Kidney capillary endothelial cell (primary cell): ENCODE data around the gene SLC26A1.
A peak's percentile ranks its signal among the peaks of the same experiment; 100 is the strongest.

Experiments
- DNase-seq: peaks from one replicate; pipeline ENCODE4 v3.0.0-alpha.2; 2018; ENCODE audit warnings: low spot score

The SLC26A1 gene

GRCh38 chr4:998096-998691, 5.0 kb upstream of the SLC26A1 start:
- no peak for DNase-seq

DNA sequence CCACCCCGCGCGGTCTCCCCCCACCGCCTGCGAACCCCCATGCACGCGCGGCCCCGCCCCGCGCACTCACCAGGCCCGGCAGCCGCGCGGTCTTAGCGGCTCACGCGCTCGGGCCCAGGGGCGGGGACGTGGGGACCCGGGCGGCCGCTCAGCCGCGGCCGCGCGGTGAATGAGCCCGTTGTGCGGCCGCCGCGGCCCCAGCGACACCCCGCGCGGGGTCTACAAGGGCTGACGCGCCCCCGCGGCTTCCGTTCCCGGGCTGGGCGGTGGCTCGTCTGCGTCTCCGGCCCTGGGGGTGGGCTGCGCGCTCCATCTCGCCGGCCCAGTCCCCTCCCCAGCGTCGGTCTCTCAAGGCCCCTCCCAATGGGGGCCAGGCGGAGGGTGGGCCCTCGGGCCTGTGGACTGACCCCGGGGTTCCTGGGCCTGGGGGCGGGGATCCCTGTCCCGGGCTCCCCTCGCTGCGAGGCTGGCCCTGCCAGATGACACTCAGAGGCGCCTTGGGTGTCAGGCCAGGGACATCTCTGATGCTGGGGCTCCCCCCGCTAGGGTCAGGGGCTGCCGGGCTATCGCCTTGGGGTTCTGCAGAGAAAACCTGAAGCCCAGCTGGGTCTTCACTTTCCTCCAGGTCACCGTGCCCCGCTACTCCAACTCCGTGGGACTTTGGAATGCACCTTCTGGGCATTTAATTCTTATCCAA, 4.3 kb upstream of the SLC26A1 start:
- no peak for DNase-seq

GRCh38 chr4:996997-997374, 3.8 kb upstream of the SLC26A1 start:
- DNase-seq, result no peak

GRCh38 chr4:996030-996996, 3.1 kb upstream of the SLC26A1 start:
- no peak for DNase-seq

GRCh38 chr4:995311-996026, 2.3 kb upstream of the SLC26A1 start:
- no peak for DNase-seq

GRCh38 chr4:992297-993110, 700 bp downstream of the SLC26A1 start:
- peak; percentile 58 for DNase-seq

GRCh38 chr4:991451-992296, 1.5 kb downstream of the SLC26A1 start:
- DNase-seq, result no peak

DNA sequence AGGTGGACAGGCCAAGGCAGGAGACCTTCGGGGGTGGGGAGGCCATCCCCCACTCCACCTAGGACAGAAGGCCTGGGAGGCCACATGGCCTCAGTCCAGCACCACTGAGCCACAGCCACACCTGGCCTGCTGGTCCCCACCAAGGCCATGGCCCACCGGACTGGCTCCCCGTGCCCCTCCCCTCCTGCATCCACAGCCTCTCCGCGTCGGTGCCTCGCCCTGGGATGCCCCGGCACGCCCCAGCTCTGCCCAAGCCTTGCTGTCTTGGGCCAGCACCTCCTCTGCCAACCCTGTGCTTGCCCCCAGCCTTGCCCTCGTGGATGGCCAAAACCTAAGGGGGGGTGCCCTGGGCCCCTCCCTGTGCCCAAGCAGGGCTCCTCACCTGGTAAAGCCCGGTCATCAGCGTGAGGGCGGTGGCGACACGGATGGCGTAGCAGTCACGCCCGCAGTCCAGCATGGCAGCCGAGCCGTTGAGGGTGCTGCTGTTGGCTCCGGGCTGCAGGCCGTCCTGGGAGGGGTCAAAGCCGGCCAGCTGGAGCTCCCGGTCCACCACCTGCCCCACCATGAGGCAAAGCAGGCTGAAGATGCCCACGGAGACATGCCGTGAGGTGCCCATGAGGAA, 2.3 kb downstream of the SLC26A1 start:
- DNase-seq, result no peak

- no peak for DNase-seq
Measured at GRCh38 chr4:989722-990471, 3.3 kb downstream of the SLC26A1 start.

DNA sequence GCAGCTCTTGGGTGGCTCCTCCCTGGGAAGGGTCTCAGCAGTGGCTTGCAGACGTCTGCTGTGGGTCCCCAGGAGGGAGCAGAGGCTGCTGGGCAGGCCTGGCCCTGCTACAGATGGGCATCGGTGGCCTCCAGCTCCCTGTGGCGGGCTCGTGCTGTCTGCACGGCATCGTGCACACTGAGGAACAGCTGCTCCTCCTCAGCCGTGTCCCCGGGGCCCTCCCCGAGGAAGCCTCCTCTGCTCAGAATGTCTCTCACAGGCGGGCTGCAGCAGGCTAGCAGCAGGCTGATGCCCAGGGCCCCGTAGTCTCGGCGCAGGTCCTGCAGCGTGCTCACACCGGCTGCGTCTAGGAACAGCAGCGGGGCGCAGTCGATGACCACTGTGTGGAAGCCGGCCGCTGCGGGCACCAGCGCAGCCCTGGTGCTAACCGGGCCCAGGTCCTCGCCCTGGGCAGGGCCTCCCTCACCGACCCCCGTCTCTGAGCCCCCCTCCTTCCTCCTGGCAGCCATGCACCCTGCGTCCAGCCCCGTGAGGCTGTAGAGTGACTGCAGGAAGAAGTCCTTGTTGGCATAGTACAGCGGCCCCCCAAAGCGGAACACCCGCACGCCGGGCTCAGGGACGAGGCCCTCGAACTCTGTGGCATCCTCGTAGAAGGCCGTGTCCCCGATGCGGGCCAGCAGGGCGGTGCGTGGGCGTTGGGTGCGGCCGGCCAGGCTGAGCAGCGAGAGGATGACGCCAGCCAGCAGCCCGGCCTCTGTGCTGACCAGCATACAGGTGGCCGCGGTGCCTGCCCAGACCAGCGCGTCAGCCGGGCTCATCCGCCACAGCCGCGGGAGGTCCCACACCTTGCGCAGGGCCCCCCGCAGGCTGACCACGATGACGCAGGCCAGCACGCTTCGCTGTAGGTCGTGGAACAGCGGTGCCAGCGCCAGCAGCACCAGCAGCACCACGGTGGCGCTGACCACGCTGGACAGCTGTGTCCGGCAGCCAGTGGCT, 4.2 kb downstream of the SLC26A1 start:
- no peak for DNase-seq

GRCh38 chr4:987624-988513, 5.3 kb downstream of the SLC26A1 start:
- no peak for DNase-seq

- no peak for DNase-seq
Measured at GRCh38 chr4:986879-987623, 6.2 kb downstream of the SLC26A1 start, which contains the start of gene IDUA. Gene IDUA, plus strand, starts transcription at chr4:987044. Its CDS starts 41 bp downstream, at chr4:987085.

- DNase-seq, result no peak
Measured at GRCh38 chr4:986428-986878, 6.8 kb downstream of the SLC26A1 start.

- DNase-seq, result no peak
Measured at GRCh38 chr4:985123-985830, 7.9 kb downstream of the SLC26A1 start.

DNA sequence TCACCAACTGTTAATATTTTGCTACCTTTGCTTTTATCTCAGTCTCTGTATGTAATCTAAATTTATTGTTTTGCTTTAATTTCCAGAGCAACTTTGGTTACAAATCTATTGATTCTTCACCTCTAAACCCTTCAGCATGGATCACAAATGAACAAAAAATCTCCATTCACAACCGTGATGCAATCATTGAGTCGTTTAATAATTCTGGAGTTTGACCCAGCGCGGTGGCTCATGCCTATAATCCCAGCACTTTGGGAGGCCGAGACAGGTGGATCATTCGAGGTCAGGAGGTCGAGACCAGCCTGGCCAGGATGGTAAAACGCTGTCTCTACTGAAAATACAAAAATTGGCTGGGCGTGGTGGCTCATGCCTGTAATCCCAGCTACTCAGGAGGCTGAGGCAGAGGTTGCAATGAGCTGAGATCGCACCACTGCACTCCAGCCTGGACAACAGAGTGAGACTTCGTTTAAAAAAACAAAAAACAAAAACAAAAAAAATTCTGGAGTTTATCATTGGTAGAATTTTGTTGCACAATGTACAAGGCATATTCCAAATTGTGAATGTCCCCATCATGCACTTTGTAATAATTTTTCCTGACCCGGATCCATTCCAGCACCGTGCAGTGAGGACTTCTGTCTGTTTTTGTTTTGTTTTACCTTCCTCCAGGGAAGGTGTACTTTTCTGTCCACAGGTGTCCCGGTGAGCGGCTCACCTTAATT, 8.7 kb downstream of the SLC26A1 start:
- DNase-seq, result no peak
